ENCODE measurements around the gene GBP7.

GBP7 gene

DNA sequence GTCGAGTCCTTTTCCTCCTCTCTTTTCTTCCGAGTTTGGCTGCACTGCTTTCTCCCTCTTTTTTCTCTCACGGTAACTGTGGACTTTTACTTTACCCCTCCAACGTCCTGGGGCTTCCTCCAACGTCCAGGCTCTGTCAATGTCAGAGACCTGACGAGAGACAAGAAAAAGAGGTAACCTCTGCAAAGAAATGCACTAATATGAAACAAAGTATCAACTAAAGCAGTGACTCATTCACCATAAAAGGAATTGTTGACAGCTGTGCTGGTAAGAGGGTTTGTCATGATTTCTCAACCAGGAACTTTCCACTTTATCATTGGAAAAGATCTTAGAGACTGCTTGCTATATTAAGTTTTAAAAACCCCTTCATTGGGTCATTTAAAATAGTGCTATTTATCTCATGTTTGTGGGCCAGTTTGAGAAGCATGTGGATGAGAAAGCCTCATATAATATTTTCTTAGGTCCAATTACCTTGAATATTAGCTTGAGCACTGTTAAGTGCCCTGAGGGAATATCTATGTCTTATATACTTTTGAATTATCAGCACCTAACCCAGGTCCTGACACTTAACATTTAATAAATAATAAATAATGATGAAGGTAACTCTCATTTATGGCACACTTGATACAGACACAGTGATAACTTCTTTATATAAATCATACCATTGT is 49.8 kb downstream of the GBP7 start, which contains the start of gene GBP2:
TSS of gene GBP2 (minus strand) at position 202 of the 668 bp plus-strand sequence. CDS start 4,148 bp downstream, outside the sequence.
- H3K4me3 ChIP-seq (ENCODE audit: low read depth, low read length): peak within 1 kb of the TSS; percentile 46
- DNase-seq (ENCODE audit: low read depth, low spot score): peak; percentile 33
- TF ChIP-seq, protein P1, sequence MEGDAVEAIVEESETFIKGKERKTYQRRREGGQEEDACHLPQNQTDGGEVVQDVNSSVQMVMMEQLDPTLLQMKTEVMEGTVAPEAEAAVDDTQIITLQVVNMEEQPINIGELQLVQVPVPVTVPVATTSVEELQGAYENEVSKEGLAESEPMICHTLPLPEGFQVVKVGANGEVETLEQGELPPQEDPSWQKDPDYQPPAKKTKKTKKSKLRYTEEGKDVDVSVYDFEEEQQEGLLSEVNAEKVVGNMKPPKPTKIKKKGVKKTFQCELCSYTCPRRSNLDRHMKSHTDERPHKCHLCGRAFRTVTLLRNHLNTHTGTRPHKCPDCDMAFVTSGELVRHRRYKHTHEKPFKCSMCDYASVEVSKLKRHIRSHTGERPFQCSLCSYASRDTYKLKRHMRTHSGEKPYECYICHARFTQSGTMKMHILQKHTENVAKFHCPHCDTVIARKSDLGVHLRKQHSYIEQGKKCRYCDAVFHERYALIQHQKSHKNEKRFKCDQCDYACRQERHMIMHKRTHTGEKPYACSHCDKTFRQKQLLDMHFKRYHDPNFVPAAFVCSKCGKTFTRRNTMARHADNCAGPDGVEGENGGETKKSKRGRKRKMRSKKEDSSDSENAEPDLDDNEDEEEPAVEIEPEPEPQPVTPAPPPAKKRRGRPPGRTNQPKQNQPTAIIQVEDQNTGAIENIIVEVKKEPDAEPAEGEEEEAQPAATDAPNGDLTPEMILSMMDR (IDR thresholded peaks at IDR 0.05; ENCODE audit: insufficient read depth, low read length, missing control alignments): no peak
- POLR2A ChIA-PET: interaction anchor here (1.4 kb wide), 1 partner anchor 141 kb away, joined by 4 read pairs; no protein-coding TSS in a partner anchor
- CTCF ChIA-PET: interaction anchor here (1.2 to 1.4 kb wide), 3 partner anchors 8 to 40 kb away, joined by 3 to 4 read pairs (median 4); no protein-coding TSS in a partner anchor

DNA sequence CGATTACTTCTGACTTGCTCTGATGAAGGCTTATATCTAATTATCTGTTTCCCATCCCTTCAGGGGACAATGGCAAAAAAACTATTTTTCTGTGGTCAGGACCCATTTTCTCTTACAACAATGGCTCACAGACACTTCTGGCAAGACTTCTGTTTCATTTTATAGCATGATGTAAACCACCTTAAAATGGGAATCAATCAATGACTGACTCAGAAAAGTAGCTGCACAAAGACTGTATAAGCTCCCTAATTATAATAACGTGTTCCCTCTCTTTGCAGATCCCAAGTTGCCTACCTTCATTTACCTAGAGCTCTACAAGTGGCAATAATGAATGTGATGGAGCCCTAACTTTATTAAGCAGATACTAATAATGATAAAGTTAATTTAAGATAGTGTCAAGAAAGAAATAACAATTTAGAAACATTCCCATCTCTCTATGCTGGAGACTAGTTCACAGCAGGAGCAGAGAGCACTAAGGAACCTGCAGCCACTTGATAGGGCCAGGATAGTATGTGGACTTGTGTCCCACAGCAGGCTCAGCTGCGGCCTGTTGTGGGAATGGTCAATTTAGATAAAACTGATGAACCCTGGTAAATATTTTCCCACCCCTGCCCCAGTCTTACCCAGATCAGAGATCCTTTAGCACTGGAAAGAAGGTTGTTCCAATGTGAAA is 50.4 kb downstream of the GBP7 start:
- no peak for DNase-seq (ENCODE audit: low read depth, low spot score)
- ChIA-PET CTCF (interaction anchor here (1.4 to 1.5 kb wide), 2 partner anchors 23 to 39 kb away, joined by 3 read pairs; no protein-coding TSS in a partner anchor), POLR2A (interaction anchor here (1.4 kb wide), 1 partner anchor 140 kb away, joined by 4 read pairs; no protein-coding TSS in a partner anchor)
- peak overlapping the region; percentile 46 for H3K4me3 ChIP-seq (ENCODE audit: low read depth, low read length)
- TF ChIP-seq, protein P1 (IDR thresholded peaks at IDR 0.05; ENCODE audit: insufficient read depth, low read length, missing control alignments): no peak

DNA sequence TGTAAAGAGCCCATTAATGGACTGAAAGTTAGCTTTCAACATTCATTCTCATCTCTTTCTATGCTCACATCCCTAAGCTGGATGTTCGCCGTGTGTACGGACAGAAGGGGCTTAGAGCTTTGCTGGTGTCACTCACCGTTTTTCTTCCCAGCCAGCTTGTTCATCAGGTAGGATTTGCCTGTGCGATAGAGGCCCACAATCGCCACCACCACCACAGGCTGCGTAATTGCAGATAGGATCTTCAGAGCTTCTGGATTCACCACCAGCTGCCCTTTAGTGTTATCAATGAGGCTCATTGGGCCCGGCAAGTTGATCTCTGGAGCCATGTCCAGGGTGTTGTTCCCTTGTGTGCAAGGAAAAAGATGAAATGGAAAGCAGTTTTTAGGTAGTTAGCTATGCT is 54.2 kb downstream of the GBP7 start:
- no peak for DNase-seq (ENCODE audit: low read depth, low spot score)
- TF ChIP-seq, protein P1 (IDR thresholded peaks at IDR 0.05; ENCODE audit: insufficient read depth, low read length, missing control alignments): no peak
- ChIA-PET CTCF (no interaction called here), POLR2A (no interaction called here)
- no peak overlapping the region for H3K4me3 ChIP-seq (ENCODE audit: low read depth, low read length)

DNA sequence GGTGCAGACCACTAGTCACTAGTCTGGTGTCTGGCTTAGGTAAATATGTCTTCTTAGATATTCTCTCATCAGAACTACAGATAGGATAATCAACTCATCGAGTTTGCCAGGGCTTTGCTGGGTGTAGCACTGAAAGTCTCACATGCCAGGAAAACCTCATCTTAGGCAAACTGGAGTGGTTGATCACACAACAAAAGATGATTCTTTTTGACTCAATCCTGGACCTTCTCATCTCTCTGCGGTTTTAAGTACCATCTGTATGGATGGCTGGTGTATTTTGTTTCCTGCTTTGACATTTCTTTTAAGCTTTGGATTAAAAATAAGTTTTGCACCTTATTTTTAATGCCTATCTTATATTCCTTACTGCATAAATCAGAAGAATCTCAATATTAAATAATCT is 61.1 kb downstream of the GBP7 start:
- DNase-seq (ENCODE audit: low read depth, low spot score): no peak
- TF ChIP-seq, protein P1 (IDR thresholded peaks at IDR 0.05; ENCODE audit: insufficient read depth, low read length, missing control alignments): no peak
- ChIA-PET CTCF (no interaction called here), POLR2A (no interaction called here)
- H3K4me3 ChIP-seq (ENCODE audit: low read depth, low read length): no peak overlapping the region

DNA sequence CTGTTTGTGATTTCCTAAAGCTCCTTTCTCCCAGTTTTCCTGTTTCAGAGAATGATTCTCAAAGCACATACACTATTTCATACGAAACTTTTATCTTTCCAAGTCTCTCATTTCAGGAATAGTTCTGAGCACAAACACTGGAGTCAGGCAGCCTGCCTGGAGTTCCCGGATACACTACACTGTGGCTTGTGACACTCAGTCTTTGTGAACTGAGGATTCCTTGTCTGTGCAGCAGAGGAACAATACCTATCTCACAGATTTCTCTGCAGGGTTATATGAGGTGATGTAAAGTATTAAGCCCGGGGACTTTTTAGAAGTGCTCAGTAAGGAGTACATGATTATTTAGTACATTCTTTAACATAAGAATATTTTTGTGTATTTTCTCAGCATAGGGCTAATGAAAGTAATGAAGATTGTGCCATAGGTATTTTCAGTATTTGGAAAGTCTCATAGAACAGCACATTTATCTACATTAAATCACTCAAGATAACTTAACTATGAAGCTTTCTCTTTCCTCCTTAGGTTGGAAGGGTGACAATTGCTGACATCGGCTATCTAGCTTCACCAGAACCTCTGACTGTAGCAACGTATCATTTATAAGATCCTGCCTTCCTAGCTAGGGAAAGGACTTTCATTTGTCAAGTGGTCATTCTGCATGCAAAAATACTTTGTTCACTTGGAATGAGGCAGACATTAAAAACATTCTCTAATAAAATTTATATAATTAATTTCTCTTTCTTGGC is 62.8 kb downstream of the GBP7 start:
- CTCF ChIA-PET: no interaction called here
- POLR2A ChIA-PET: no interaction called here
- TF ChIP-seq, protein P1 (IDR thresholded peaks at IDR 0.05; ENCODE audit: insufficient read depth, low read length, missing control alignments): no peak

DNA sequence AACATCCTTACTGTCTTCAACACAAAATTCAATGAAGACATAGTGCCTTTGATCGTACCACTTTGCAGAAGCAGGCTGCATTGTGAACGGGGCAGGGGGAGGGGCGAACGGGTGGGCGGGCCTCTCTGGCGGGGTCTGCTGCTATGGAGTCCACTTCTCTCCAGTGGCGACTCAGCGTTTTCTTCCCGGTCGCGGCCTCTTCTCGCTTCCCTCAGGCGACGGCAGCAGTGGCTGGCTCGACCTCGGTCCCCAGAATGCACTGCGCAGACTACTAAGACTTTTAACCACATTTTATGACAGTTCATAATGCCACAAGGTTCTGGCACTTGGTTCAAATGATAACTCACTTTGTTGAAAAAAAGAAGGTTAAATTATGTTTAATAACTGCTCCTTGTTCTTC is 71.1 kb downstream of the GBP7 start:
- H3K4me3 ChIP-seq (ENCODE audit: low read depth, low read length): no peak overlapping the region
- TF ChIP-seq, protein P1 (IDR thresholded peaks at IDR 0.05; ENCODE audit: insufficient read depth, low read length, missing control alignments): no peak
- ChIA-PET POLR2A (no interaction called here), CTCF (no interaction called here)
- no peak for DNase-seq (ENCODE audit: low read depth, low spot score)

More for the DNA sequence above, 62.8 kb downstream of the GBP7 start:
- no peak for DNase-seq (ENCODE audit: low read depth, low spot score)
- H3K4me3 ChIP-seq (ENCODE audit: low read depth, low read length): no peak overlapping the region
